ENCODE results near the gene ITGBL1. TPM values are rescaled to one million over a fixed set of nuclear protein-coding genes. Genes with fewer than 3 reads are reported as not detected.

The ITGBL1 gene
- total RNA-seq, 2 donors from 2014 or later, result not detected

DNA sequence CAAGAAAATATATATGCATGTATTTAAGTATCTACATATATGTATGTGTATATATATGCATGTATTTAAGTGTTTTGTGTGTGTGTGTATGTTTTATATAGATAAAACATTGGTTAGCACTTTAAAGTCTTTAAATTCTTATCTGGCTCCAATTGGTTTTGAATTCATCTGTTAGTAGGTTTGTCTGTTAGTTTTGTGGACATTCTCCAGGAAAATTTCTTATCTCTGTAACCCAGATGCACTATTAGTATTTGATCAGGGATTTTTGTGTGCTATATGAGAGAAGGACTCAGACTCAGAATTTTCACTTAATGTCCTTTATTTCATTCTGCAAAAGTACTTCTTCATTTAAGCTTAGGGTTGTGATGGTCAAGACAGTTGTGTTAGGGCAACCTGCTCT lies 103.1 kb downstream of the ITGBL1 start:
- no peak overlapping the region for H3K4me3 ChIP-seq (ENCODE audit: low read length)
- Mint-ChIP-seq H3K27me3 (ENCODE audit: insufficient read depth) (no peaks in the 10 kb centered on the region), H3K4me3 (no peak overlapping the region), H3K36me3 (ENCODE audit: low read depth) (no peaks in the 10 kb centered on the region), H3K9me3 (no peaks in the 10 kb centered on the region), H3K27ac (no peak overlapping the region), H3K4me1 (no peaks in the 10 kb centered on the region)
- TF ChIP-seq, protein P1, sequence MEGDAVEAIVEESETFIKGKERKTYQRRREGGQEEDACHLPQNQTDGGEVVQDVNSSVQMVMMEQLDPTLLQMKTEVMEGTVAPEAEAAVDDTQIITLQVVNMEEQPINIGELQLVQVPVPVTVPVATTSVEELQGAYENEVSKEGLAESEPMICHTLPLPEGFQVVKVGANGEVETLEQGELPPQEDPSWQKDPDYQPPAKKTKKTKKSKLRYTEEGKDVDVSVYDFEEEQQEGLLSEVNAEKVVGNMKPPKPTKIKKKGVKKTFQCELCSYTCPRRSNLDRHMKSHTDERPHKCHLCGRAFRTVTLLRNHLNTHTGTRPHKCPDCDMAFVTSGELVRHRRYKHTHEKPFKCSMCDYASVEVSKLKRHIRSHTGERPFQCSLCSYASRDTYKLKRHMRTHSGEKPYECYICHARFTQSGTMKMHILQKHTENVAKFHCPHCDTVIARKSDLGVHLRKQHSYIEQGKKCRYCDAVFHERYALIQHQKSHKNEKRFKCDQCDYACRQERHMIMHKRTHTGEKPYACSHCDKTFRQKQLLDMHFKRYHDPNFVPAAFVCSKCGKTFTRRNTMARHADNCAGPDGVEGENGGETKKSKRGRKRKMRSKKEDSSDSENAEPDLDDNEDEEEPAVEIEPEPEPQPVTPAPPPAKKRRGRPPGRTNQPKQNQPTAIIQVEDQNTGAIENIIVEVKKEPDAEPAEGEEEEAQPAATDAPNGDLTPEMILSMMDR (conservative IDR thresholded peaks at IDR 0.05), result no peak
- H3K36me3 ChIP-seq (ENCODE audit: control insufficient read depth, insufficient read depth, low read length), result no peaks in the 10 kb centered on the region
- H3K9ac ChIP-seq (ENCODE audit: extremely low read depth, low read length, poor library complexity, severe bottlenecking), result no peak overlapping the region
- no peak overlapping the region for H3K27ac ChIP-seq (ENCODE audit: low read depth, low read length)
- H3K27me3 ChIP-seq (ENCODE audit: control insufficient read depth, insufficient read depth, low read length, poor library complexity, severe bottlenecking), result no peaks in the 10 kb centered on the region
- H3K4me1 ChIP-seq (ENCODE audit: control insufficient read depth, insufficient read depth, low read length), result no peaks in the 10 kb centered on the region
- no peaks in the 10 kb centered on the region for H3K9me3 ChIP-seq (ENCODE audit: control insufficient read depth, low read length)
- DNase-seq, result no peak

DNA sequence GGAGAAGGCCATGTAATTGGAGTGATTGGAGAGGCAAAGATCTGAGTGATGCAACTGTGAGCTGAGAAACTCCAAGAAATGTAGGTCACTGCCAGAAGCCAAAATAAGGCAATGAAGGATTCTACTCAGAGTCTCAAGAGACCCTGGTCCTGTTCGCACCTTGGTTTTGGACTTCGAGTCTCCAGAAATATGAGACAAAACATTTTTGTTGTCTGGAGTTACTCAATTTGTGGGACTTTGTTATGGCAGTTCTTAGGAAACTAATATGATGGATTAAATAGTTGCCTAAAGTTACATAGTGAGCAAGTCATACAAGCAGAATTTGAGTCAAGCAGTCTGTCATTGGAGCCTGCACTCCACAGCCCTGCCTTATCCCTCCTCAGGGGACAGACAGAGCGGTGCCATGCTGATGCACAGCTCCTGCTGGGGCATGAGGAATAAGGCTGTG lies 104.2 kb downstream of the ITGBL1 start:
- TF ChIP-seq, protein P1 (conservative IDR thresholded peaks at IDR 0.05), result no peak
- Mint-ChIP-seq H3K4me1 (no peaks in the 10 kb centered on the region), H3K27me3 (ENCODE audit: insufficient read depth) (no peaks in the 10 kb centered on the region), H3K9me3 (no peaks in the 10 kb centered on the region), H3K27ac (no peak overlapping the region), H3K4me3 (no peak overlapping the region), H3K36me3 (ENCODE audit: low read depth) (no peaks in the 10 kb centered on the region)
- Histone ChIP-seq H3K36me3 (ENCODE audit: control insufficient read depth, insufficient read depth, low read length) (no peaks in the 10 kb centered on the region), H3K4me1 (ENCODE audit: control insufficient read depth, insufficient read depth, low read length) (no peaks in the 10 kb centered on the region), H3K9ac (ENCODE audit: extremely low read depth, low read length, poor library complexity, severe bottlenecking) (no peak overlapping the region), H3K27ac (ENCODE audit: low read depth, low read length) (no peak overlapping the region), H3K4me3 (ENCODE audit: low read length) (no peak overlapping the region), H3K9me3 (ENCODE audit: control insufficient read depth, low read length) (no peaks in the 10 kb centered on the region), H3K27me3 (ENCODE audit: control insufficient read depth, insufficient read depth, low read length, poor library complexity, severe bottlenecking) (no peaks in the 10 kb centered on the region)
- WGBS, 2 experiments (ENCODE audit: insufficient coverage in 1 of 2, insufficient read length in 1 of 2), result 91 to 97% methylated on average over 3 of the region's 3 CpGs
- DNase-seq, result no peak

DNA sequence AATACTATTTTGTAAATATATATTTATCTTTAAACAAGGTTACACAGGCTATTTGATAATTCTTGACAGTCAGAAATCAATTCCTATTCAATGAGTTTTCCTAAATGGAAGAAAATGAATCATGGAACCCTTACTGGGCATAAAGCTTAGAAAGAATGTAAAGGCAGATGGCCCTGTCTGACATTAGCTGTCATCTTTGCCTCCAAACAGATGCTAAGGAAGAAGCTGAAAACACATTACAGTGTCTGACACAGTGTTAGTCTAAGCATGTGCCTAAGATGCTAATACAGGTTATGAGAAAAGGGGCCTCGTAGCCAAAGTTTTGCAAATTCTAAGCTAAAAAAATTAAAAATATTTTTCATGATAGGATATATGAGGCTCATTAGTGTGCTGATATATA lies 112.8 kb downstream of the ITGBL1 start:
- H3K36me3 ChIP-seq (ENCODE audit: control insufficient read depth, insufficient read depth, low read length), result no peaks in the 10 kb centered on the region
- 67 to 100% methylated on average over 1 of the region's 1 CpG for WGBS, 2 experiments (ENCODE audit: insufficient coverage in 1 of 2, insufficient read length in 1 of 2)
- H3K27ac ChIP-seq (ENCODE audit: low read depth, low read length), result no peak overlapping the region
- DNase-seq, result no peak
- Mint-ChIP-seq H3K27ac (no peak overlapping the region), H3K27me3 (ENCODE audit: insufficient read depth) (no peaks in the 10 kb centered on the region), H3K9me3 (no peaks in the 10 kb centered on the region), H3K36me3 (ENCODE audit: low read depth) (no peaks in the 10 kb centered on the region), H3K4me1 (no peaks in the 10 kb centered on the region), H3K4me3 (no peak overlapping the region)
- H3K4me3 ChIP-seq (ENCODE audit: low read length), result no peak overlapping the region
- H3K27me3 ChIP-seq (ENCODE audit: control insufficient read depth, insufficient read depth, low read length, poor library complexity, severe bottlenecking), result no peaks in the 10 kb centered on the region
- no peak overlapping the region for H3K9ac ChIP-seq (ENCODE audit: extremely low read depth, low read length, poor library complexity, severe bottlenecking)
- H3K4me1 ChIP-seq (ENCODE audit: control insufficient read depth, insufficient read depth, low read length), result no peaks in the 10 kb centered on the region
- TF ChIP-seq, protein P1 (conservative IDR thresholded peaks at IDR 0.05), result no peak
- no peaks in the 10 kb centered on the region for H3K9me3 ChIP-seq (ENCODE audit: control insufficient read depth, low read length)

Data from endodermal cell (in vitro differentiated cells).